Calu3 (cell line): Measurements from ENCODE around the gene PLEKHG1. TPM values are rescaled to one million over a fixed set of nuclear protein-coding genes. Genes with fewer than 3 reads are reported as not detected.

Experiments used
- BruUV-seq: library from RNA; stranded (reverse); fragments of 400-500 nt; replicated peaks from 2 replicates; lab custom pipeline; 2021; lab: Mats Ljungman, UMichigan
- CTCF ChIA-PET: fragments of 300-600 bp; sonication (Branson Sonifier 250); formaldehyde crosslinking; loops from one replicate; lab custom pipeline; 2022; ENCODE audit warnings: antibody characterized with exemption; lab: Charles Lee
- DNase-seq: peaks from one replicate; pipeline ENCODE4 v3.0.0; 2022
- H3K27ac Mint-ChIP-seq: one replicate; pipeline ENCODE4 v1.8.0; 2022; ENCODE audit warnings: mixed read lengths; ENCODE audit not compliant: unreplicated experiment
- H3K27me3 Mint-ChIP-seq: one replicate; pipeline ENCODE4 v1.8.0; 2022; ENCODE audit warnings: mixed read lengths; ENCODE audit not compliant: unreplicated experiment
- H3K36me3 Mint-ChIP-seq: one replicate; pipeline ENCODE4 v1.8.0; 2022; ENCODE audit warnings: mild to moderate bottlenecking, moderate library complexity, mixed read lengths; ENCODE audit not compliant: insufficient read depth, unreplicated experiment
- H3K4me1 Mint-ChIP-seq: one replicate; pipeline ENCODE4 v1.8.0; 2022; ENCODE audit warnings: mild to moderate bottlenecking, low read depth, mixed read lengths; ENCODE audit not compliant: unreplicated experiment
- H3K4me3 Mint-ChIP-seq: one replicate; pipeline ENCODE4 v1.8.0; 2022; ENCODE audit warnings: mild to moderate bottlenecking, low read depth, moderate library complexity, mixed read lengths; ENCODE audit not compliant: unreplicated experiment
- H3K9me3 Mint-ChIP-seq: one replicate; pipeline ENCODE4 v1.8.0; 2022; ENCODE audit warnings: low read depth, mixed read lengths; ENCODE audit not compliant: unreplicated experiment
- CTCF ChIP-seq: fragments of 200-600 bp; IDR thresholded peaks from one replicate; pipeline ENCODE4 v1.8.0; 2022; ENCODE audit warnings: antibody characterized with exemption; ENCODE audit not compliant: unreplicated experiment
- intact Hi-C: fragments of 100-400 bp; cut with micrococcal nuclease; formaldehyde crosslinking; loops from one replicate; pipeline ENCODE4 v1.10.0; 2022; ENCODE audit not compliant: unreplicated experiment
- total RNA-seq: library from RNA; stranded (reverse); gene quantifications from 2 replicates; pipeline ENCODE4 v1.2.3, GENCODE V29; 2022

The PLEKHG1 gene
- total RNA-seq, 1 experiment from 2014 or later: 16.9 TPM

GRCh38 chr6:150560884-150561219 is 38.8 kb upstream of the PLEKHG1 start:
- no peak for DNase-seq
- no peak overlapping the region for H3K4me3 Mint-ChIP-seq
- intact Hi-C loops: no loop called here
- H3K9me3 Mint-ChIP-seq: no peaks in the 10 kb centered on the region
- peaks cover 12% of the 10 kb centered on the region for H3K4me1 Mint-ChIP-seq
- no peaks in the 10 kb centered on the region for H3K27me3 Mint-ChIP-seq
- CTCF ChIA-PET: no interaction called here
- peak overlapping the region; percentile 69 for H3K27ac Mint-ChIP-seq
- TF ChIP-seq CTCF: no peak
- BruUV-seq: no TSS peak
- H3K36me3 Mint-ChIP-seq: no peaks in the 10 kb centered on the region

GRCh38 chr6:150565945-150566344 is 33.7 kb upstream of the PLEKHG1 start:
- CTCF ChIA-PET: no interaction called here
- TF ChIP-seq CTCF: no peak
- H3K27ac Mint-ChIP-seq: no peak overlapping the region
- DNase-seq: no peak
- no peaks in the 10 kb centered on the region for H3K4me1 Mint-ChIP-seq
- H3K9me3 Mint-ChIP-seq: no peaks in the 10 kb centered on the region
- H3K4me3 Mint-ChIP-seq: no peak overlapping the region
- intact Hi-C loops: no loop called here
- BruUV-seq: no TSS peak
- H3K36me3 Mint-ChIP-seq: no peaks in the 10 kb centered on the region
- no peaks in the 10 kb centered on the region for H3K27me3 Mint-ChIP-seq

- Mint-ChIP-seq H3K27ac (no peak overlapping the region), H3K27me3 (no peaks in the 10 kb centered on the region), H3K4me3 (no peak overlapping the region), H3K9me3 (no peaks in the 10 kb centered on the region), H3K4me1 (no peaks in the 10 kb centered on the region), H3K36me3 (no peaks in the 10 kb centered on the region)
- no TSS peak for BruUV-seq
- DNase-seq: no peak
- TF ChIP-seq CTCF: no peak
- CTCF ChIA-PET: interaction anchor here (0.6 kb wide), 1 partner anchor 762 kb away, joined by 3 read pairs; no protein-coding TSS in a partner anchor
- intact Hi-C loops: no loop called here
These were observed 33.2 kb upstream of the PLEKHG1 start for GRCh38 chr6:150566486-150566885.

GRCh38 chr6:150567380-150567779 is 32.3 kb upstream of the PLEKHG1 start:
- no TSS peak for BruUV-seq
- H3K36me3 Mint-ChIP-seq: no peaks in the 10 kb centered on the region
- no peaks in the 10 kb centered on the region for H3K27me3 Mint-ChIP-seq
- H3K27ac Mint-ChIP-seq: no peak overlapping the region
- no peak overlapping the region for H3K4me3 Mint-ChIP-seq
- no peak for DNase-seq
- no peaks in the 10 kb centered on the region for H3K4me1 Mint-ChIP-seq
- CTCF ChIA-PET: no interaction called here
- no peaks in the 10 kb centered on the region for H3K9me3 Mint-ChIP-seq
- TF ChIP-seq CTCF: no peak
- intact Hi-C loops: no loop called here
